ENCODE data around the gene SMARCAD1.
A peak's percentile ranks its signal among the peaks of the same experiment; 100 is the strongest.

Gene SMARCAD1

DNA sequence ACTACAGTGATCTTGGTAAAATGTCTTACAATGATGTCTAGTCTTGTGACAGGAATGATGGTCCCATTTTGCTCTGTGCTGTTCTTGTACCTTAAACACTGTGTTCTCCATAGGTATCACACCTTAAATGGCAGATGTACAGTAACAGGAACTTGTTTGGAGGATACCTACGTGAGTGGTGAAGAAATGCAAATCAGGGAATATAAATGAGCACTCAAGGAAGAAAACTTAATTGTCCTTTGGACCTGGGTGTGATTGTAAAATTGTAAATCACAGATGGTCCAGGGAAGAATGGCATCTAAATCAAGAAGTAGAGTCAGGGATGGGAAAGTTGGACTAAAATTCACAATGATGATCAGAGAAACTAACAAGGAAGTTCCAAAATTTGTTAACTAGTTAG lies 122.3 kb downstream of the SMARCAD1 start:
- DNase-seq (ENCODE audit: low spot score) (no peak), ATAC-seq (ENCODE audit: low read depth) (no peak)
- no peak overlapping the region for H3K4me3 ChIP-seq (ENCODE audit: severe bottlenecking)
- peaks cover 7% of the 10 kb centered on the region for H3K9me3 ChIP-seq (ENCODE audit: severe bottlenecking)
- TF ChIP-seq CTCF (IDR thresholded peaks at IDR 0.05; ENCODE audit: poor library complexity, severe bottlenecking), result no peak
- no peaks in the 10 kb centered on the region for H3K36me3 ChIP-seq (ENCODE audit: low read depth)
- no peaks in the 10 kb centered on the region for H3K27me3 ChIP-seq (ENCODE audit: insufficient read depth, poor library complexity, severe bottlenecking)
- no peak overlapping the region for H3K27ac ChIP-seq (ENCODE audit: poor library complexity, severe bottlenecking)
- H3K4me1 ChIP-seq (ENCODE audit: insufficient read depth, poor library complexity, severe bottlenecking), result no peaks in the 10 kb centered on the region

DNA sequence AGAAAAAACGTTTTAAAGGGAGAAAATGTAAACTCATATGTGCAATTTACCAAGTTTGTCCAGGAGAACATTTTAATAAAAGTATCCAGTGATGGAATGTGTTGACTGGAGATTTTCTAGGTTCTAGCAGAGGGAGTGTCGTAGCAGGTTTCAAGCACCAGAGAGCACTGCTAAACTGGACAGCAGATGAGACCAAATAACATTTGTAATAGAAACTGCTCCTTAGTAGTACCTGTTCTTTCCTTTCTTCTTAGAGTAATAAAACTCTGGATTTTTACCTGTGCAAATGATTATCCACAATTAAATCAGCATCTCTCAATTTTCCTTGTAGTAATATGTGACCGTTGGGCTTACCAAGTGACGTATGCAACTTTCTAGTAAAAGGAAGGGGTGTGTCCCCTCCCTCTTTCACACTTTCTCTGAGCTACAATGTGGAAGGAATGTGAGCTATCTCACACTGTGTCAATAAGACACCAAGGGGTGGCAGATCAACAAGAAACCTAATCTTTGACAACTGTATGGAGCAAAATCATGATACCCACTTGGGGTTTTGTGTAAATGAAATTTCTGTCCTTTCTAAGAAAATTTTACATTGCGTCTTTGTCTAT lies 125.4 kb downstream of the SMARCAD1 start:
- Histone ChIP-seq H3K27ac (ENCODE audit: poor library complexity, severe bottlenecking) (no peak overlapping the region), H3K9me3 (ENCODE audit: severe bottlenecking) (no peaks in the 10 kb centered on the region), H3K4me1 (ENCODE audit: insufficient read depth, poor library complexity, severe bottlenecking) (no peaks in the 10 kb centered on the region), H3K27me3 (ENCODE audit: insufficient read depth, poor library complexity, severe bottlenecking) (no peaks in the 10 kb centered on the region), H3K36me3 (ENCODE audit: low read depth) (no peaks in the 10 kb centered on the region), H3K4me3 (ENCODE audit: severe bottlenecking) (no peak overlapping the region)
- ATAC-seq (ENCODE audit: low read depth) (no peak), DNase-seq (ENCODE audit: low spot score) (no peak)
- no peak for TF ChIP-seq CTCF (IDR thresholded peaks at IDR 0.05; ENCODE audit: poor library complexity, severe bottlenecking)

DNA sequence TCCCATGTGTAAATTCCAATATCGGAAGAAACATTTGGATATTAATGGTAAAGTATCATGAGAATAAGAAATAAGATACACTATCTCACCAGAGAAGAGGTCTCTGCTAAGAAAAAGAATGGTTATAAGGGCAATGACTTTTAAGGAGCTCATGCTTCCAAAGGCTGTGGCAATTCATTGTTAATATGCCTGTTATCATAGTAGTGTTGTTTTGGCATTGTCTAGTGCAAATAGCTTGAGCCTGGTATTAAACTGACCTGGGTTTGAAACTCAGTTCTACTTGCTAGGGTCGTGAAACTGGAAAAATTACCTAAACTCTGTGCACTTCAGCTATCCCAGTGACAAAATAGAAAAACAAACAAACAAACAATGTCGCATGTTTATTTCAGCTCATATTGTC lies 126.2 kb downstream of the SMARCAD1 start:
- no peak for TF ChIP-seq CTCF (IDR thresholded peaks at IDR 0.05; ENCODE audit: poor library complexity, severe bottlenecking)

GRCh38 chr4:94334476-94334875 lies 126.8 kb downstream of the SMARCAD1 start:
- Histone ChIP-seq H3K27me3 (ENCODE audit: insufficient read depth, poor library complexity, severe bottlenecking) (no peaks in the 10 kb centered on the region), H3K9me3 (ENCODE audit: severe bottlenecking) (no peaks in the 10 kb centered on the region), H3K36me3 (ENCODE audit: low read depth) (no peaks in the 10 kb centered on the region), H3K4me3 (ENCODE audit: severe bottlenecking) (no peak overlapping the region), H3K27ac (ENCODE audit: poor library complexity, severe bottlenecking) (no peak overlapping the region), H3K4me1 (ENCODE audit: insufficient read depth, poor library complexity, severe bottlenecking) (no peaks in the 10 kb centered on the region)
- TF ChIP-seq CTCF (IDR thresholded peaks at IDR 0.05; ENCODE audit: poor library complexity, severe bottlenecking), result no peak
- ATAC-seq (ENCODE audit: low read depth), result no peak
- no peak for DNase-seq (ENCODE audit: low spot score)

More for the DNA sequence above, 126.2 kb downstream of the SMARCAD1 start:
- Histone ChIP-seq H3K9me3 (ENCODE audit: severe bottlenecking) (no peaks in the 10 kb centered on the region), H3K27ac (ENCODE audit: poor library complexity, severe bottlenecking) (no peak overlapping the region), H3K4me3 (ENCODE audit: severe bottlenecking) (no peak overlapping the region), H3K27me3 (ENCODE audit: insufficient read depth, poor library complexity, severe bottlenecking) (no peaks in the 10 kb centered on the region), H3K4me1 (ENCODE audit: insufficient read depth, poor library complexity, severe bottlenecking) (no peaks in the 10 kb centered on the region), H3K36me3 (ENCODE audit: low read depth) (no peaks in the 10 kb centered on the region)
- DNase-seq (ENCODE audit: low spot score), result no peak
- no peak for ATAC-seq (ENCODE audit: low read depth)

DNA sequence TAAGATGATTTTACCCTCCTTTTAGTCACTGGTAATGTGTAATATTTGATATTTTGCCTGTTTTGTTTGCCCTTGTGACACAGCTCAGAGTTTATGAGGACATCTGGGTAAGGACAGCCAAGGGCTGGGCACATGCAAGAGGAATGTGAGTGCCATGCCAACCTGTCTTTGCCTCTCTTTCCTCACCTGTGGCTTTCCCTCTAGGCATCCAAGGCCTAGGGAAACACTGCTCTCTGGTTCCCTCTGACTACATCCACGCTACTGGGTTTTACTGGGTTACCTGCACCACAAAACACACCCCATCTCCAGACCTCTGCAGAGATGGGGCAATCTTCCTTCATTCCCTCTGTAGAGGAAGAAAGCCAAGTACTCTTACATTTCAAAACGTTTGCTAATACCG lies 127.3 kb downstream of the SMARCAD1 start:
- H3K9me3 ChIP-seq (ENCODE audit: severe bottlenecking), result no peaks in the 10 kb centered on the region
- H3K27me3 ChIP-seq (ENCODE audit: insufficient read depth, poor library complexity, severe bottlenecking), result no peaks in the 10 kb centered on the region
- no peaks in the 10 kb centered on the region for H3K4me1 ChIP-seq (ENCODE audit: insufficient read depth, poor library complexity, severe bottlenecking)
- no peaks in the 10 kb centered on the region for H3K36me3 ChIP-seq (ENCODE audit: low read depth)
- H3K4me3 ChIP-seq (ENCODE audit: severe bottlenecking), result no peak overlapping the region
- DNase-seq (ENCODE audit: low spot score), result no peak
- peak; percentile 50; the same call in 2 of the 3 replicates for ATAC-seq (ENCODE audit: low read depth)
- H3K27ac ChIP-seq (ENCODE audit: poor library complexity, severe bottlenecking), result no peak overlapping the region
- no peak for TF ChIP-seq CTCF (IDR thresholded peaks at IDR 0.05; ENCODE audit: poor library complexity, severe bottlenecking)
